Urinary bladder (tissue), 4 donors: ENCODE results near the gene GUCY1A2. TPM values are rescaled to one million over a fixed set of nuclear protein-coding genes. Genes with fewer than 3 reads are reported as not detected.
"Not testable (repeated sequence)": the region's sequence is repeated elsewhere in the genome, so short reads cannot be mapped to it uniquely, and the experiment has no call there.

Experiments used
- DNase-seq: peaks from one replicate; pipeline ENCODE4 v3.0.0-alpha.2; 2015; ENCODE audit errors: extremely low spot score
- H3K27ac ChIP-seq: one replicate; pipeline ENCODE4 v1.5.1; 2013; ENCODE audit warnings: low read depth, mild to moderate bottlenecking, moderate library complexity
- H3K36me3 ChIP-seq: one replicate; pipeline ENCODE4 v1.6.1; 2013; ENCODE audit warnings: mild to moderate bottlenecking, moderate library complexity; ENCODE audit not compliant: insufficient read depth
- H3K4me1 ChIP-seq: one replicate; pipeline ENCODE4 v1.6.1; 2013; ENCODE audit warnings: mild to moderate bottlenecking, moderate library complexity; ENCODE audit not compliant: insufficient read depth
- H3K4me3 ChIP-seq: one replicate; pipeline ENCODE4 v1.5.1; 2013; ENCODE audit warnings: low read depth, low read length
- WGBS: extraction: QIAGEN DNeasy Blood & Tissue Kit; methylation state at CpG from one replicate; pipeline ENCODE4 v1.1.7; 2013; 5-methylcytosine and 5-hydroxymethylcytosine counted together
- polyA plus RNA-seq: library from polyadenylated mRNA; stranded (reverse); fragments of 200-250 nt; gene quantifications from one replicate; pipeline ENCODE4 v1.2.3, GENCODE V29; 2013
- total RNA-seq: library from RNA; depleted of rRNA; stranded (reverse); fragments of >200 nt; gene quantifications from one replicate; pipeline ENCODE4 v1.2.3, GENCODE V29; 2014
- donor health status: healthy with polysubstance abuse.
- donor health status: healthy.

GUCY1A2 gene
- total and polyA plus RNA-seq, 2 donors: 0.99 to 58.5 TPM

DNA sequence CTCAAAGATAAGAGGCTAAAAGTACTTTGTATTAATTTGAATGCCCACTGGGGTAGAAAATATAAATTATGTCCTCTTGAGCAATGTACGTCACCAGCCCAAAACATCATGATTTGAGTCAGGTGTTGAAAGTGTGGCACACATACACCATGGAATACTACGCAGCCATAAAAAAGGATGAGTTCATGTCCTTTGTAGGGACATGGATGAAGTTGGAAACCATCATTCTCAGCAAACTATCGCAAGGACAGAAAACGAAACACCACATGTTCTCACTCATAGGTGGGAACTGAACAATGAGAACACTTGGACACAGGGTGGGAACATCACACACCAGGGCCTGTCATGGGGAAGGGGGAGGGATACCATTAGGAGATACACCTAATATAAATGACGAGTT lies 134.6 kb downstream of the GUCY1A2 start:
- H3K36me3 ChIP-seq, H3K4me3 ChIP-seq, DNase-seq, H3K27ac ChIP-seq, H3K4me1 ChIP-seq: not testable (repeated sequence)
- 92% methylated on average over 5 of the region's 5 CpGs for WGBS

DNA sequence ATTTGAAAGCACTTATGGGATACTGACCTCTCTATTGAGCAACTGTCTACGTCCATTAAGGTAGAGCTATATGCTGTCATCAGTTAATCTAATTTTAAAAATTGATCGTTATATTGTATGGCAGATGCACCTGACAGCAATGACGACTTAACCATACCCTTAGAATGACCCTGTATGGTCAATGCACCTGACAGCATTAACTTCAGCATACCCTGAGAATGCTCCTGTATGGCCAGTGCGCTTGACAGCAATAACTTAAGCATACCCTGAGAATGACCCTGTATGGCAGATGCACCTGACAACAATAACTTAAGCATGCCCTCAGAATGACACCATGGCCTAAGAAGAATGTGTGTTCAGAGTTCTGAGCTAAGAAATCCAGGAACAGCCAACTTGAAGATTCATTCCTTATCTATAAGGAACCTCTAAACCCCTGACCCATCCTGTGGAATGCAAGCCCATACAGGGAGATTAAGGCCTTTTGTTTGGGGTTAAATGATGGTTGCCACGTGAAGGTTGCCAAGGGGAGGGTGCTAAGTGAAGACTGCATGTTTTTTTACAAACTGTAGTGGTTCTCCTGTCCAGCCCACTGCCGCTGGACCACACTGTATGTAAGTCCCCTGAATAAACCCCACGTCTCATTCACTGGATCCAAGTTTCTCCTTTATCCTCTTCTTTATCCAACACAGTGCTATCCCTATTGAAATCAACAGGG lies 138.3 kb downstream of the GUCY1A2 start:
- Histone ChIP-seq H3K4me3 (no peak overlapping the region), H3K36me3 (no peaks in the 10 kb centered on the region), H3K4me1 (no peaks in the 10 kb centered on the region), H3K27ac (no peak overlapping the region)
- WGBS: 79% methylated on average over 7 of the region's 7 CpGs
- DNase-seq: no peak

DNA sequence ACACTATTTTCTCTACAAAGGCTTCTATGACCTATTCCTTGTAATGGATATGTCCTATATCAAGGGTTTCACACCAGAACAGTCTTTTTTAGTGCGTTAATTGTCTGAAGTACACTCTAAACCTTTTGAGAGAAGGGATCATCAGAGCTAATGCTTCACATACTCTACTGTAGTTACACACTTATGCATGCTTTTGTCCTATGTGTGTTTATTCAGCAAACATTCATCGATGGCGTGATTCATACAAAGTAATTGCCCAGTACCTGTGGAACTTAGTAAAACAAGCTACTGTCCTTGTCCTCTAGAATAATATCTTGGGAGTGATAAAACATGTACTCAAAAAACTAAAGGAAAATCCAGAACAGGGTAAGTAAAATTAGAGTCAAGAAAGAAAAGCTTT lies 139.2 kb downstream of the GUCY1A2 start:
- Histone ChIP-seq H3K27ac (no peak overlapping the region), H3K4me3 (no peak overlapping the region), H3K36me3 (no peaks in the 10 kb centered on the region), H3K4me1 (no peaks in the 10 kb centered on the region)
- 92% methylated on average over 3 of the region's 3 CpGs for WGBS
- DNase-seq: no peak

DNA sequence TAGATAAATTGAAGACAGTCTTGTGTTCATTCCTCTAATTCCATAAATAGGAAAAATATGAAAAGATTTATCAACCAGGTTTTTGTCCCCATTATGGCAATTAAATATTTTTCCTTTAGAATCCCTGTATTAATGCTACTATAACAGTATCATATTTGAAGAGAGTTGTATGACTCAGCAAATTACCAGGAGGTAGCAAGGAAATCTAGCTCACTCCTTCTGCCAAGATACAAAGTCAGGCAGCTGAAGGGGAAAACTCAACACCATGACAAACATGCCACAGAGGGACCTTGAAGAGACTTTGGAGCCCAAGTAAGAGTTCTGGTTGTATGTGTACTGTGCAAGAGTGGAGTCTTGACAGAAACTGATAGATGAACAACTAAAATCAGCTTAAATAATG lies 143.3 kb downstream of the GUCY1A2 start:
- H3K27ac ChIP-seq: no peak overlapping the region
- no peaks in the 10 kb centered on the region for H3K36me3 ChIP-seq
- H3K4me1 ChIP-seq: no peaks in the 10 kb centered on the region
- no peak for DNase-seq
- H3K4me3 ChIP-seq: no peak overlapping the region

DNA sequence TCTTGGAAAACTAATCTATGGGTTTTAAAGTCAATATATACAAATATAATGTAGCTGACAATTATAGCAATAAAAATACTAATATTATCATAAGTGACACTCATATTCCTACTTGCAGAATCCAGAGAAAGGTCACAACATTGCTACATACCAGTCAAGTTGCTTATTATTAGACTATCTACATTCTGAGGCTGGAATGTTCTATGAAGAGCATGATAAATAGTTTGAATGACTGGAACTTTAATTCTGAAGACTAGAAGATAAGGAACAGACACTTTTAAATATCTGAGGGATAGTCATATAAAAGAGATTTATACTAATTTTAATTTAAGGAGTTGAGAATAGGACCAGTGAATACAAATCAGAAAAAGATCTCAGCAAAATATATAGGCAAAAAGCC lies 146.0 kb downstream of the GUCY1A2 start:
- no peak for DNase-seq
- H3K4me3 ChIP-seq: no peak overlapping the region
- H3K27ac ChIP-seq: no peak overlapping the region
- H3K4me1 ChIP-seq: no peaks in the 10 kb centered on the region
- no peaks in the 10 kb centered on the region for H3K36me3 ChIP-seq

DNA sequence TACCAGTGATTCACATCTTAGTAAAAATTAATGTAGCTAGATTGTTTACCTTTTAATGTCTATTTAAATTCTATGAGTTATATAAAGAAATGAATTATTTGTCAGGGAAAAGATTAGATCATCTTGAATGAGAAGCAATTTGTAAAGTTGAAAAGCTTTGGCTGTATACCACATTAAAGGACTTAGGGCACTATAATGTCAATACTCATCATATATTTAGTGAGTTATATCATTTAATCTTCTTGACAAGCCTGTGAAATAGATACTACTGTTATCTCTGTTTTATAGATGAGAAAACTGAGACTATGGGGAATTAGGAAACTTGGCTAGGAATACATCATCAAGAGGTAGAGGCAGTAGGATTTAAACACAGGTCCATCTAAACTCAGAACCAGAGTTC lies 160.1 kb downstream of the GUCY1A2 start:
- Histone ChIP-seq H3K4me3 (no peak overlapping the region), H3K4me1 (no peaks in the 10 kb centered on the region), H3K36me3 (no peaks in the 10 kb centered on the region), H3K27ac (no peak overlapping the region)
- DNase-seq: no peak

DNA sequence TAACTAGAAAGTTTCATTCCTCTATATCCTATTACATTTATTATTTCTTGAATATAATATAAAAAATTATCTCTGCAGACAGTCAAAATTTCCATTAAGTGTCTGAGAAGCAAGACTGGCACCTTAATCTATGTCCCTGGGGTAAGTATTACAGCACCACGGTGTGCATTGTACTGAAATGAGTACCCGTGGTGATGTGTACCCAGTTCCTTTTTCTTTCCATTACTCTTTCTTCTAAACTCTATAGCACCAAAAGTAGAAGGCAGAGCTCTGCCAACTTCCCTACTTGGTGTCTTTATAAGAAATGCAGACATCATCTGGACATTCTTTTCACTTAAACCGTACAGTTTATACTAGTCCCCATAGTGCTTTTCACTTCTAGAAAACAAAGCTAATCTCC lies 161.7 kb downstream of the GUCY1A2 start:
- Histone ChIP-seq H3K36me3 (no peaks in the 10 kb centered on the region), H3K4me3 (no peak overlapping the region), H3K4me1 (no peaks in the 10 kb centered on the region), H3K27ac (no peak overlapping the region)
- WGBS: 30% methylated on average over 3 of the region's 3 CpGs
- no peak for DNase-seq

DNA sequence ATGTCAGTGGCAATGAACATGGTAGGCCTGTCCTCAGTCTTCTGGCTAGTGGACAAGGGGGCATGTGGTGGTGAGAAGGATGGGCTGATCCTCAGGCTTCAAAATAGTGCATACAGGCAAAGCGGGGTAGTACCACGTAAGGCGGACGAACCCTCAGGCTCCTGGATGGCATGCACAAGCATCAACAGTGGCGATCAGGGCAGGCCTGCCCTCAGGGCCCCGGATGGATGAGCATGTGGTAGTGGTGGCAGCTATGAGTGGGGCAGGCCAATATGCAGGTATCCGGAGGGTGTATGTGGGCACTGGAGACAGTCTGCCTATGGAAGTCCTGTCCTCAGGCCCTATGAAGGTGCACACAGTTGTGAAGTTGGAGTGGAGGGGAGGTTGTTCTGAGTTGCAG lies 163.8 kb downstream of the GUCY1A2 start:
- Histone ChIP-seq H3K4me1 (no peaks in the 10 kb centered on the region), H3K4me3 (no peak overlapping the region), H3K27ac (no peak overlapping the region), H3K36me3 (no peaks in the 10 kb centered on the region)
- DNase-seq: no peak
- WGBS: 97% methylated on average over 7 of the region's 7 CpGs

DNA sequence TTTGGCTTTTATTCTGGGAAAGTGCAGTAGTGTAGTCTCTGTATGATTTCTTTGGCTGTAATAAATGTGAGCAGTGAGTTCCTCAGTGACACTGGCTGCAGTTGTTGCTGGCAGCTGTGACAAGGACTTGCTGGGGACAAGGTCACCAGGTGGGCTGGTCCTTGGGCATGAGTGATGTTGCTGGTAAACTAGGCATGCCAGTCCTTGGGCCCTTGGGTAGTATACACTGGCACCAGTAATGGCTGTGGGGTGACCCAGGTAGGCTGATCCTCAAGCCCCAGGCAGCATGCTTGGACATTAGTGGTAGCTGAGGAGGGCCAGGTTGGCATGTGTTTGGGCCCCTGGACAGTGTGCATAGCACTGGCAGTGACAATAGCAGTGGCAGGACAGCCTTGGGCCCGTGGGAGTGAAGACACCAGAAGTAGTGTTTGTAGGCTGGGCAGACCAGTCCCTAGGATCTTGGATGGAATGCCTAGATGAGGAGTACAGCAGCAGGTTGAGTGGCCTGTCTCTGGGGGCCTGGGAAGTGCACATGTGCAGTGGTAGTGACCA lies 164.3 kb downstream of the GUCY1A2 start:
- Histone ChIP-seq H3K4me1 (no peaks in the 10 kb centered on the region), H3K4me3 (no peak overlapping the region), H3K36me3 (no peaks in the 10 kb centered on the region), H3K27ac (no peak overlapping the region)
- no peak for DNase-seq
- 95% methylated on average over 1 of the region's 1 CpG for WGBS

DNA sequence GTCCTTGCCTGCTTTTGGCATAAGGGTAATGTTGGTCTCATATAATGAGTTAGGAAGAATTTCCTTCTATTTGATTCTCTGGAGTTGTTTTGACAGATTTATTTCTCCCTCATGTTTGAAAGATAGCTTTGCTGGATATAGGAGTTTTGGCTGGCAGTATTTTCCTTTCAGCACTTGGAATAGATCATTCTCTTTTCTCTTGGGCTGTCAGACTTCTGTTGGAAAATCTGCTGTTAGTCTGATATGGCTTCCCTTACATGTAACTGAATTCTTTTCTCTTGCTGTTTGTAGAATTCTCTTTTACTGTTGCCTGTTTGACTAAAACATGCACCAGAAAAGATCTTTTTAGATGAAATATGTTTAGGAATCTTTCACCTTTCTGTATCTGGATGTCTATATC lies 165.5 kb downstream of the GUCY1A2 start:
- Histone ChIP-seq H3K4me3 (no peak overlapping the region), H3K36me3 (no peaks in the 10 kb centered on the region), H3K4me1 (no peaks in the 10 kb centered on the region), H3K27ac (no peak overlapping the region)
- DNase-seq: no peak

DNA sequence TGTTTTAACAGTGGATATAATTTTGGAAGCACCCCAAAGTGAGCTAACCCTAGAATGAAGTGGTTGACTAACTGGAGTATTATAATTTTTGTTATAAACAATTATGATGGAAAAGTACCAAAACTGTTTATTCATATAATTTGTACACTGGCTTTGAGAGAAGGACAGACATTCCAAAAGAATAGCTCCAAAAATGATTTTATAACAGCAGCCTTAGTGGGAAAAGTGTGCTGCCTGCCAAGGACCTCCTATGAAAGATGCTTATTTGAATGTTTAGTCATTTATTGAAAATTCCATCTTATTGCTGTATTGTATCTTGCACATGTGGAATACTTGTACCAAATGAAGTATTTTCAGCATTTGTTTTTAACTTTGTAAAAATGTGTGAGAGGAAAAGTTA lies 169.8 kb downstream of the GUCY1A2 start:
- Histone ChIP-seq H3K36me3 (no peaks in the 10 kb centered on the region), H3K4me1 (no peaks in the 10 kb centered on the region), H3K4me3 (no peak overlapping the region), H3K27ac (no peak overlapping the region)
- DNase-seq: no peak

DNA sequence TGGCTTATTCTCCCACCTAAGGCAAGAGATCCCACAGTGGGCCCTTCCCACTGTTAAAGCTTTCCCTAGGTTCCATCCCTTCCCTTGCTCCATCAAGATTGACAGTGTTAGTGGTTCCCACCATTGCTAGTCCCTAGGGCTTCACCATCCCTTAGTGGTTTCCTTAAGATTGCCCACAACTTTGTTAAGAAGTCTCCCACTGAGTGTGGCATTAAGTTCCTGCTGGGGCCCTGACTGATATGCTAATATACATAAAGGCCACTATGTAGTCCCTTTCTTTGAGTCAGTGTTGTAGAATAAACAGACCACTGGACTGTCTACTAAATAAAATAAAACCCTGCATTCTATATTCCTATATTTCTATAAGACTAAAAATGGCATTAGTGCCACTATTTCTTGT lies 176.1 kb downstream of the GUCY1A2 start:
- no peak overlapping the region for H3K4me3 ChIP-seq
- no peak overlapping the region for H3K27ac ChIP-seq
- H3K36me3 ChIP-seq: no peaks in the 10 kb centered on the region
- DNase-seq: no peak
- H3K4me1 ChIP-seq: no peaks in the 10 kb centered on the region

DNA sequence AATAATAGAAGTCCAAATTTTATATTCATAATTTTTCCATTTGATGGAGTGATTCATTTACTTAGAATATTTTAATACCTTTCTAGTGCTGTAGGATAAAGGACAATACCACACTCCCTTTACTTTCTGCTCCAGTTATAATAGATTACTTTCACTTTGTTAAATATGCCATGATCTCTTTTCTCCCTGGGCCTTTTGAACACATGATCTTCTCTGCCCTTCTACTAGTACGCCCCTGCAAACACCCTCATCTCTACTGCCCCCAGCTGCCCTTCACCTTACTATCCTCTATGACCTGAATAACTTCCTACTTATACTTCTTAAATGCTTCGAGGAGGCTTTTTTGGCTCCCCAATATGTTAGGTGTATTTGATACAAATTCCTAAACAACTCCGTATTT lies 177.3 kb downstream of the GUCY1A2 start:
- Histone ChIP-seq H3K27ac (no peak overlapping the region), H3K4me1 (no peaks in the 10 kb centered on the region), H3K36me3 (no peaks in the 10 kb centered on the region), H3K4me3 (no peak overlapping the region)
- 67% methylated on average over 3 of the region's 3 CpGs for WGBS
- DNase-seq: no peak

DNA sequence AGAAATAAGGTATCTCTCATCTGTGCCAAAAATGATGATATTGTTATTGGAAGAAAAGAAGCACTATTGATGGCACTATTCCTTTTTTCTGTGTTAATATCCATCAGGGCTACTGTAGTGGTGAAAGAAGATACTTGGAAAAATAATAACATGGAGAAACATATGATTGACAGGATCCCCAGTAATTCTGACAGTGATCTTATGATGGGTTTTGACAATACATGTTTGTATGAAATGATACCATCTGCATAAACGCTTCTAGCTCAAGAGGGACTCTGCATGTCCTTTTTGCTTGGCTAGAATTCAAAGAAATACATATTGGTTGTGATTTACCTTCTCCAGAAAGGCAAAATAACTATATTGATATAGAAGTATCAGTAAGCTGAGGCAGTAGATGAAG lies 178.1 kb downstream of the GUCY1A2 start:
- no peaks in the 10 kb centered on the region for H3K36me3 ChIP-seq
- no peaks in the 10 kb centered on the region for H3K4me1 ChIP-seq
- no peak overlapping the region for H3K27ac ChIP-seq
- no peak overlapping the region for H3K4me3 ChIP-seq
- 80% methylated on average over 1 of the region's 1 CpG for WGBS
- DNase-seq: no peak

DNA sequence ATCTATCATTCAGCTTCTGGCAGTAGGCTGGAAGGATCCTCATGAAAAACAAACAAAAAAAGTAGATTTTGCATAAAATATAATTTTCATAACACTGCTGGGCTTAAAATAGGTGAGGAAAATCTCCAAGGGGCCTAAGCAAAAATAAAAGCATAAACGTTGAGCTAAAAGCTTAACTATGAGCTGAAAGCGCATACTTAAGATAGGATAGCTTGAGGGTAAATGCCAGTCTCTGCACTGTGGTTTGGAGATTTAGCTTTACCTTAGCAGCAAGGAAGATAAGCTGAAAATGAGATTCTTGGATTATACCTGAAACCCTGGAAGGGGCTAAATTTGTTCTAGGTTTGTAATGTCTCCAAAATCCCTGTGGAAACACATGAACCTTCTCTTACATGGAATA lies 183.7 kb downstream of the GUCY1A2 start:
- H3K27ac ChIP-seq: no peak overlapping the region
- no peaks in the 10 kb centered on the region for H3K4me1 ChIP-seq
- no peaks in the 10 kb centered on the region for H3K36me3 ChIP-seq
- no peak for DNase-seq
- 69% methylated on average over 2 of the region's 2 CpGs for WGBS
- no peak overlapping the region for H3K4me3 ChIP-seq
